Parathyroid adenoma (tissue), 2 donors: Measurements from ENCODE around the gene RGL2.

Experiments used
- H2AFZ ChIP-seq: fragments of 300-600 bp; sonication (generic); one replicate; pipeline ENCODE4 v1.7.0; 2017; ENCODE audit warnings: antibody characterized with exemption, mild to moderate bottlenecking
- H3K27ac ChIP-seq: fragments of 300-600 bp; sonication (generic); one replicate; pipeline ENCODE4 v1.7.0; 2017
- H3K27me3 ChIP-seq: fragments of 300-600 bp; sonication (generic); one replicate; pipeline ENCODE4 v1.7.0; 2017; ENCODE audit warnings: low read length; ENCODE audit not compliant: control insufficient read depth, insufficient read depth
- H3K36me3 ChIP-seq: fragments of 300-600 bp; sonication (generic); one replicate; pipeline ENCODE4 v1.7.0; 2017; ENCODE audit warnings: low read length; ENCODE audit not compliant: control insufficient read depth, insufficient read depth
- H3K4me1 ChIP-seq: fragments of 300-600 bp; sonication (generic); one replicate; pipeline ENCODE4 v1.7.0; 2017; ENCODE audit warnings: control low read depth
- H3K4me2 ChIP-seq: fragments of 300-600 bp; sonication (generic); one replicate; pipeline ENCODE4 v1.7.0; 2017; ENCODE audit warnings: low read length
- H3K4me3 ChIP-seq: fragments of 300-600 bp; sonication (generic); one replicate; pipeline ENCODE4 v1.7.0; 2017; ENCODE audit warnings: low read depth, low read length
- H3K79me2 ChIP-seq: fragments of 300-600 bp; sonication (generic); one replicate; pipeline ENCODE4 v1.7.0; 2017; ENCODE audit warnings: control low read depth
- H3K9ac ChIP-seq: fragments of 300-600 bp; sonication (generic); one replicate; pipeline ENCODE4 v1.7.0; 2017; ENCODE audit warnings: mild to moderate bottlenecking
- H3K9me3 ChIP-seq: fragments of 300-600 bp; sonication (generic); one replicate; pipeline ENCODE4 v1.7.0; 2017; ENCODE audit warnings: low read length; ENCODE audit not compliant: control insufficient read depth
- CTCF ChIP-seq: fragments of 300-600 bp; sonication (generic); IDR thresholded peaks from one replicate; pipeline ENCODE4 v1.7.0; 2017; ENCODE audit warnings: antibody characterized with exemption, mild to moderate bottlenecking
- donor health status: primary hyperparathyroidism.

The RGL2 gene

GRCh38 chr6:33294086-33294823 is 4.5 kb downstream of the RGL2 start:
- no peak overlapping the region for H3K9ac ChIP-seq
- peaks cover 14% of the 10 kb centered on the region for H3K79me2 ChIP-seq
- TF ChIP-seq CTCF: no peak
- no peak overlapping the region for H3K4me2 ChIP-seq
- no peak overlapping the region for H2AFZ ChIP-seq
- H3K9me3 ChIP-seq: no peaks in the 10 kb centered on the region
- no peak overlapping the region for H3K27ac ChIP-seq
- no peak overlapping the region for H3K4me3 ChIP-seq
- no peaks in the 10 kb centered on the region for H3K36me3 ChIP-seq
- H3K4me1 ChIP-seq: peaks cover 8% of the 10 kb centered on the region
- no peaks in the 10 kb centered on the region for H3K27me3 ChIP-seq

- Histone ChIP-seq H3K27ac (no peak overlapping the region), H2AFZ (no peak overlapping the region), H3K9me3 (no peaks in the 10 kb centered on the region), H3K4me3 (no peak overlapping the region), H3K4me2 (no peak overlapping the region), H3K36me3 (no peaks in the 10 kb centered on the region), H3K79me2 (peaks cover 19% of the 10 kb centered on the region), H3K9ac (no peak overlapping the region), H3K27me3 (no peaks in the 10 kb centered on the region), H3K4me1 (peaks cover 12% of the 10 kb centered on the region)
- TF ChIP-seq CTCF: no peak
Observed at GRCh38 chr6:33292996-33293682, 5.6 kb downstream of the RGL2 start.

DNA sequence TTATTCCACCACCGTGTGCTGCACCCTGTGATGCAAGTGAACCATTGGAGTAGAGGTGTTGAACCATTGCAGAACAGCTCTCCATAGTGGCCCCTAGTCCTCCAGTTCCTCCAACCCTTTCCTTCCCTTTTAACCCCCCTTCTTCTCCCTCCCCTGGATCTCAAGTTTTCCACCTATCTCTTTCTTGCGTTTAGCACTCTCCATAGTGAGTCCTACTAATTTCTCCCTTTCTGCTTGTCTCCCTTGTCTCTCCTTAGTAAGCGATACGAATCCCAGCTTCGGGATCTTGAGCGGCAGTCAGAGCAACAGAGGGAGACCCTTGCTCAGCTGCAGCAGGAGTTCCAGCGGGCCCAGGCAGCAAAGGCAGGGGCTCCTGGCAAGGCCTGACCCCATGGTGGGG is 8.3 kb downstream of the RGL2 start:
- Histone ChIP-seq H2AFZ (no peak overlapping the region), H3K9ac (no peak overlapping the region), H3K27me3 (no peaks in the 10 kb centered on the region), H3K79me2 (peaks cover 18% of the 10 kb centered on the region), H3K36me3 (no peaks in the 10 kb centered on the region), H3K4me2 (peak overlapping the region; percentile 82), H3K4me3 (peak overlapping the region; percentile 83), H3K4me1 (peaks cover 11% of the 10 kb centered on the region), H3K9me3 (no peaks in the 10 kb centered on the region), H3K27ac (no peak overlapping the region)
- TF ChIP-seq CTCF: no peak

DNA sequence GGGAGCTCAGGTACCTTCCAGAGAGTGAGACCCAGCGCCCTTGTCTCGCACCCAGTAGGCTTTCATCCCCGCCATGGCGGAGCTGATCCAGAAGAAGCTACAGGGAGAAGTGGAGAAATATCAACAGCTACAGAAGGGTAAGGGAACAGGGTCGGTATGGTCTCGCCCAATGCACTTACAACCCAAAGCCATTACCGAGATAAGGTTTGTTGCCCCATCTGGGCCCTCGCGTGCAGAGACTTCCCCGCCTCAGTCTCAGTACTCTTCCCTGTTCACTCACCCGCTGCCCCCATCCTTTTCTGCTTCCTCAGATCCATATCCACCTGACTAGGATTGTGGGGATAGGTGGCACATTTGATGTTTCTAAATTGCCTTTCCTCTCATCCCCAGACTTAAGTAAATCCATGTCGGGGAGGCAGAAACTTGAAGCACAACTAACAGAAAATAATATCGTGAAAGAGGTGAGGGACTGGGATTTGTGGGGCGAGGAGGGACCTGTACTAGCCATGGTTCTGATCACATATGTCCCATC is 8.9 kb downstream of the RGL2 start:
- Histone ChIP-seq H3K4me2 (peak overlapping the region; percentile 82), H3K79me2 (peaks cover 18% of the 10 kb centered on the region), H3K9me3 (no peaks in the 10 kb centered on the region), H3K4me1 (peaks cover 11% of the 10 kb centered on the region), H3K27ac (peak overlapping the region; percentile 65), H2AFZ (peak overlapping the region; percentile 59), H3K27me3 (no peaks in the 10 kb centered on the region), H3K4me3 (peak overlapping the region; percentile 83), H3K36me3 (no peaks in the 10 kb centered on the region), H3K9ac (peak overlapping the region; percentile 41)
- TF ChIP-seq CTCF: no peak
